Cortex of kidney (tissue), 1 donor: ENCODE data around the gene EEFSEC.

Experiments
- DNase-seq: peaks from one replicate; lab custom pipeline; 2025; lab: John Stamatoyannopoulos, UW

Gene EEFSEC

DNA sequence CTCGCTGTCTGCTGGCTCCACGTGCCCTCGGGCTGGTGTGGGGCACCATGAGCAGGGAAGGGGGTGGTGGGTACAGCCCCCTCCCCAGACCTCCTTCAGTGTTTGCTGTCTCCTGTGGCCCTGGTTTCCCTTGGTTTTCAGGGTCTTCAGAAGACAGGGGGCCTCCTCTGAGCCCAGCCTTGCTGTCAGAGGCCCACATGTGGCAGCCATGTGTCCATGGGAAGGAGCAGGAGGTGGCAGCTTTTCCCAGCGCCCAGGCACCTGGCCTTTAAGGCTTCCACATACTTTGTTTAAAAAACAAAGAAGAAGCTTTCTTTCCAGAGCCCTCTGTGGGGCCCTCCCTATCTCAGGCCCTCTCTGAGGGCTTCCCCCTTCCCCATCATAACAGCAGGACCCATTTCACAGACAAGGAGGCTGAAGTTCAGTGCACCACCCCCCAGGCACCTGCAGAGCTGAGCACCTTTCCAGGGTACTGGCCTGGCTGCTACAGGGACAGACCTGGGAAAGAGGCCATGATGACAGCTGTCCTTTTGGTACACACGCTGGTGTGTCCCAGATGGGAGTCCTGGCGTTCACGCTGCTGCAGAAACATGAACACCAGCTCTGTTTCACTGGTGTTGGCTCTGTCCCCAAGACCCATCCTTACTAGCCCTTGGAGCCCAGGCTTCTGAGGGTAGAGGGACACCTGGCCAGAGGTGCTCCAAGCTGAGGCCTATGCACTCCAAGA lies 239.7 kb downstream of the EEFSEC start:
- DNase-seq, result no peak

DNA sequence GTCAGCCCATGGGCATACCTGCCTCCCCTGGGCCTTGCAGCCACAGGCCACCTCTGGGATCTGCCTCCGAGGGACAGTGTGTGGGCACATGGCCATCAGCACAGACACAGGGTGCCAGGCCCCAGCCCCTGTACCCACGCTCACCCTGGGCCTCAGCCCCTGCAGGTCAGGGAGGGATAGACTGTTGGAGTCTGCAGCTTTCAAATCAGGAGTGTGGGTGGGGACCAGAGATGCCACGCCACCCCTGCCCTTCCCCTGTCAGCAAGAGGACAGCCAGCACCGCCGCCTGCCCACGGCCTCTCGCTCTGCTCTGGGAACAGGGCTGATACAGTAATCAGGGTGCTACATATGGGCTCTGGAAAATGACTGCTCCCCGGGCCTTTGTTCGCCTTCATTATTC lies 240.8 kb downstream of the EEFSEC start:
- no peak for DNase-seq

DNA sequence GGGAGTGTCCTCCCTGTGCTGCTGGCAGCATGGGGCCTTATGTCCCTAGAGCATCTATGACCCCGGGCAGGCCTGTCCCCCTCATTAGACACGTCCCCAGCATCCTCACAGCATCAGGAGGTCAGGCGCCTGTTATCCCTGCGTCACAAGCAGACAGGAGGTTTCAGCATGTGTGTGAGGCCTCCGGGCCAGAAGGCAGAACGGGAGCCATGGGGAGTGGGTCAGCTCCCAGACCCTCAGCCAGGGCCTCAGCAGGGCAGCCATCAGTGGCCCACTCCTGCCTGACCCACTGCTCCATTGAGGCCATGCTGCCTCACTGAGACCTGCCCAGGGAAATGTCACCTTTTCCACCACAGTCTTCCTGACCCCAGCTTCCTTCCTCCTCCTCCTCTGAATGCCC lies 241.8 kb downstream of the EEFSEC start:
- no peak for DNase-seq

DNA sequence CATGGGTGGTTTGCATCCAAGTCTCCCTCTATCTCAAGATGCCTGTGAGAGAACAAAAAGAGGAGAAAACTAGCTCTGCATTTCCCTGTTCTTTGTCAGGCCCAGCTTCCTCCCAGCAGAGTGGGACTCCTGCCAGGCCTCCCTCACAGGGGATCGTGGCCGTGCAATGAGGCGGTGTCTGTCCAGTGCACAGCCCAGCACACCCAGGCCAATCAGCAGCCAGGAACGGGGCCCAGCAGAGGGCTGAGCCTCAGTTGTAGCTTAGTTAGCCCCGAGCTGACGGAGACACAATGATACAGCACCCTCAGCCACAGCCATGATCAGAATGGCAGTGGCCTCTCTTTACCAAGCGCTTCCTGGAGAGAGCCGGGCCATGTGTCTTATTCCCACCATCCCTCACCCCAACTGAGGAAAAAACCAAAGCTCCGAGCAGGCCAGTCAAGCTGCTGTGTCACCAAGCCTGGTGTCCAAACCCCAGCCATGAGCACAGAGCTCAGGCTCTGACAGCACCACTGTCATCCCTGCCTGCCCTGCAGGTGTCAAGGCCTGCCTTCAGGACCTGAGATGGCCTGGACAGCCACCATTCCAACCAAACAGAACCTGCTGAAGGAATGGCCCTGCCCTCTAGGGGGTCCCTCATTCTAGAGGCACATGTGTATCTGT lies 242.3 kb downstream of the EEFSEC start:
- DNase-seq, result no peak

DNA sequence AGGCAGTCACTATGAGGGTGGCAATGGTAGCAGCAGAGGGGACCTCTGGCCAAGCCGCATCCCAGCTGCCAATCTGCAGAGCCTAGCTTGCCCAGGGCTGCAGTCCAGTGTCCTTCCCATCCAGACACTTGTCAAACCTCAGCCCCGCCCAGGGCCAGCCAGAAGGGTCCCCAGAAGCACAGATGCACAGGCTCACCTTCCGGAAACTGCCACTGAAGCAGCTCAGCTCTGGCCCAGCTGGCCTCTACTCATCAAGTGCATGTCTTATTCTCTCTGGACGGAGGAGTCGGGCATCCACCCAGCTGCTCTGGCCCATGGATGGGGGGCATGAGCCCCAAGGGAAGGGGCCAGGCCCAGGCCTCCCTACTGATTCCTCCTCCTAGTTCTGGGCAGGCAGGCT lies 244.2 kb downstream of the EEFSEC start:
- no peak for DNase-seq

DNA sequence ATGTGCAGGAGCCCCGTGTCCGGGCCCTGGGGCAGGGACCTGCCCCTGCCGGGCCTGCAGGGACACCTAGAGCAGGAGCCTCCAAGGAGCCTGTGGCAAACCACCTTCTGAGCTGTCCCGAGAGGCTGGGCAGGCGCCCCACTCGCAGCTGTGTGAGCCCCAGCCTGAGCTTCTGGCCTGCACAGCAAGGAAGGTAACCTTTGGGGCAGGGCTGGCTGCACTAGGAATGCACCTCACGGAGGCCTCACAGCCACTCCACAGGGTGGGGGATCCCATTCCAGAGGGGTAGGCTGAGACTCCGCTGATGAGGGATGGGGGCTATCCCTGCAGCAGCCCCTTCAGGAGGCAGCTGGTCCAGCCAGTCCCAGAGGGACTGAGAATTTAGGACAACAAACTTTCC lies 245.3 kb downstream of the EEFSEC start:
- no peak for DNase-seq

DNA sequence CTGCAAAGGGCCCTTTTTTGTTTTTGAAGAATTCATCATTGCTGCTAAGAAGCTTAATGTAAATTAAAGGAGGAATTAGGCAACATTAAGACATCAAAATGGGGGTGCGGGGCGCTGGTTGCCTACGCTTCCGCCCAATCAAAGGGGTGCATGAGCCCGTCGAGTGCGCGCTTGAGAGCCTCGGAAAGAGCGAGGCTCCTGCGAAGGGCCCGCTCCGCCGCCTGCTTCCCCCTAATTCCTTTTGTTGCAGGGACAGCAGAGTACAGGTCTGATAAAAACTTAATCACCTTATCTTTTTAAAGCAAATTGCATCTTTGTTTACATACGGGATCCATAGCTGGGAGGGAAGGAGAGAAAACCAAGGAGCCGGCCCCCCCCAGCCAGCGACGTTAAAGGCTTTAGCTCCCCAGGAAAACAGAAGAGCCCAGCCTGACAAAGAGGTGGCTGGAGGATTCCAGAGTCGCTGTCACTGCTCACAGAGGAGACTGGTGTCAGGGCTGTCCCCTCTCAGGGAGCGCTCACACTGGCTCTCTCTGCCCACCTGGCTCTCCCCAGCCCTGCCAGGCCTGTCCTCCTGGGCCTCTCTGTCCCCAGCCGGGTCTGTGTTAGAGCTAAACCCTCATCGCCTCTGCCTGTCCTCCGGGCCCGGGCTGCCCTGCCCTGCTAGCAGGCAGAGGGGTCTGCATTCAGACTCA lies 246.1 kb downstream of the EEFSEC start:
- no peak for DNase-seq

DNA sequence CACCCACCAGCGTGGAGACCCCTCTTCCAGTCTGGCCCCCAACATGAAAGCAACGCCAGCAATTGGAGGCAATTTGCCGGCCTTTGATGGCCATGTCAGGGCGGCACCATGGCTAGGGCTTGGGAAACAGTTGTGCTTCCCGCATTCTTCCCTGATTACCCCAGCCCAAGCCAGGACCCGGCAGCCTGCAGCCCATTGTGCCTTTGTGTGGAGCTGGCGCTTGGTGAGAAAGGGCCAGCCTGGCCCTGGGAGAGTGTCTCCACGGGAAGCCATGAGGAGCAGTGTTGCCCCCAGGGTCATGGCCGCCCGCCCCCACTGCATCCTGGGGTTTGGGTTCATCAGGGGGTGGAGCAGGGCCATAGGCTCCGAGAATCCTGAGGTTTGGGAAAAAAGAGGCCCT lies 247.4 kb downstream of the EEFSEC start:
- no peak for DNase-seq

DNA sequence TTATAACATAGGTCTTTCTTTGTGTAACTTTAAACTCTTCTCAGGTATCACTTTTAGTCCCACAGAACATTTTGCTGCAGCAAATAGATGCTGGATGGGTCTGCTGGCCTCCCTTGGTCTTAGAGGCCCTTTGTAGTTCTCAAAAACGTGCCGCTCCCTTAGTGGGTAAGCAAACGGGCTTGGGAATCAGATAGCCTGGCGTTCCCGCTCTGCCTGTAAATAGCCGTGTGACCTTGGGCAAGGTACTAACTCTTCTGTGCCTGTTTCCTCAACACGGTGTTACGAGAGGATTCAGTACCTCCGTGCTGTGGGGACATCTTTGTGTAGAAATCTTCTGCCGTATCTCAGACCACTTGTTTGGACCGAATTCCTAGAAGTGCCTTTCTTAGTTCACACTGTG lies 249.0 kb downstream of the EEFSEC start:
- DNase-seq, result no peak

DNA sequence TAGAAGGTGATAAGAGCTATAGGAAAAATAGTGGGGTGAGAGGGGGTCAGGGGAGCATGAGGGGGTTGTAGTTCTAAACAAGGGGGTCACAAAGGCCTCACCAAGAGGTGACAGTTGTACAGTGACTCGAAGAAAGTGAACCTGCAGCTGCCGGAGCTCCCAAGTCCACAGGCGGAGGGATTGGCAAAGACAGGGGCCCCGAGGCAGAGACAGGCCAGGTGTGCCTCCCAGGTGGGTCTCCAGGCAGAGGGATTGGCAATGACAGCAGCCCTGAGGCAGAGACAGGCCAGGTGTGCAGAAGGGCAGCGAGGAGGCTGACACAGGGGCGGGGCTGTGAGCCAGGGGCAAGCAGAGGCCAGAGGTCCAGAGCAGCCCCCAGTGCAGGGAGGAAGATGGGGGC lies 249.7 kb downstream of the EEFSEC start:
- DNase-seq, result no peak

DNA sequence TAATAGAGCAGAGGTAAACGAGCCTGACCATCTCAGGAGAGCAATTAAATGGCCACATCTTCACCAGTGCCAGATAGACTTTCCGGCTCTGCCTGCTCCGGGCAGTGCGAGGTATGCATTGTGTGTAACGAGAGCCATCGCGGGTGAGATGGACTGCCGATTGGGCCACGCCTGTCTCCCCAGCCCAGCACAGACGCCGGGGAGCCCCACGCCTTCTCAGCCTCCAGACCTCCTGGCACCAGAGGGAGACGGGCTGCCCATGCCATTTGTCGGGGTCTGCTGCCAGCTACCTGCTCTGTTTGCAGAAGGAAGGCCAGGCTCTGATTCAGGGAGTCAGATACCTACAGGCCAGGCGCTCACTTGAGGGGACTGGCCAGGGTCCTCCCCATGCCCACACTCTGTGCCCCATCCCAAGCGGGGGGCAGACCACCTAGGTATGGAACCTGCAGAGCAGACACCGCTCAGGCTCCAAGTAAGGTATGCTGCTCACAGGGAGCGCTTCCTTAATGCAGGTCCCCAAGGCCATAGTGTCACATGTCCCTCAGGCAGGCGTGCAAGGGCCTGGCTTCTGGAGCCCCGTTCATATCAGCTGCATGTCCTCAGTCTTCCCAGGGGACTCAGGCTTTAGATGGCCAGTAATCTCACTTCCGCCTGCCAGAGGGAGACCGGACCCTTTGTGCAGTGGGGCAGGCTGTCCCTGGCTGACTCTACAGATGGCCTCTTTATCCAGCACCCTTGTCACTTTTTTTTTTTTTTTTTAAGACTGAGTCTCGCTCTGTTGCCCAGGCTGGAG lies 251.2 kb downstream of the EEFSEC start:
- no peak for DNase-seq

DNA sequence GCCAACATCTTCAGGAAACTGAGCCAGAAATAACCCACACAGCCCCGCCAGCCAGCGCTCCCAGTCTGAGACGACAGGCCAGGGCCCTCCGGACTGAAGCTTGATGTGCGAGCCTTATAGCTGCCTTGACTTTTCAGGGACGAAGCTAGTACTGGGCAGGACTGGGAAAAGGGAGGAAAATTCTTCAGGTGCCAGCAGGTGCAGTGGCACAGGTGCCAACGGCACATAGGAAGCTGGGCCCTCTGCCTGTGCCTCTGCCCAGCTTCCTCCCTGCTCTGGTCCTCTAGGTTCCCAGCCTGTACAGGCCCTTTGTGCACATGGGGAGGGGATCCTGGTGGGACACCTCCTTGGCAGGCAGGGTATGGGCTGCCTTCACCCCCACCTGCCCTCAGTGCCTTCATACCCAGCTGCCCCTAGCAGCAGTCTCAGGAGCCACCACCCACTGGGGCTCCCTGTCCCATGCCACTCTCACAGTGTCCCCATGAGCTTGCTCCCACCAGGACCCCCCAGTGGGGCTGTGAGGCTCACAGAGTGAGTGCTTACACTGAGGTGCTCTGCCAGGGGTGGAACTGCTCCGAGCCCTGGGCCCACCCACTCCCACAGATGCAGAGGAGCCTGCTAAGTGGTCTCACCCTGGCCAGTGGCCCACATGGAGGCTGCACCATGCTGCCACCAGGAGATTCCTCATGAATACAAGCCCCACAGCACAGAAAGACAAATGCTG lies 252.4 kb downstream of the EEFSEC start:
- DNase-seq, result no peak

DNA sequence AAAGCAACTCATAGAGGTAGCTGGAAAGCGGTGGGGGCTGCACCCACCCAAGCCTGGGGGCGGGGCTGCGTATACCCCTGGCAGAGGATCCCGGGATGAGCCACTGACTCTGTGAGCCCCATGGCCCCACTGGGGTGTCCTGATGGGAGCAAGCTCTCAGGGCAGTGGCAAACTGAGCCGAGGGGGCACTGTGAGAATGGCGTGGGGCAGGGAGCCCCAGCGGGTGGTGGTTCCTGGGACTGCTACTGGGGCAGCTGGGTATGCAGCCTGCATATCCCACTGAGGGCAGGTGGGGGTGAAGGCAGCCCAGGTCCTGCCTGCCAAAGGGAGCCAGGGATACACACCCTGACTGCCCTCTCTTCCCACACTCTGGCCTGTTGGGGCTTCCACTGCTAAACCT lies 254.0 kb downstream of the EEFSEC start:
- DNase-seq, result no peak

DNA sequence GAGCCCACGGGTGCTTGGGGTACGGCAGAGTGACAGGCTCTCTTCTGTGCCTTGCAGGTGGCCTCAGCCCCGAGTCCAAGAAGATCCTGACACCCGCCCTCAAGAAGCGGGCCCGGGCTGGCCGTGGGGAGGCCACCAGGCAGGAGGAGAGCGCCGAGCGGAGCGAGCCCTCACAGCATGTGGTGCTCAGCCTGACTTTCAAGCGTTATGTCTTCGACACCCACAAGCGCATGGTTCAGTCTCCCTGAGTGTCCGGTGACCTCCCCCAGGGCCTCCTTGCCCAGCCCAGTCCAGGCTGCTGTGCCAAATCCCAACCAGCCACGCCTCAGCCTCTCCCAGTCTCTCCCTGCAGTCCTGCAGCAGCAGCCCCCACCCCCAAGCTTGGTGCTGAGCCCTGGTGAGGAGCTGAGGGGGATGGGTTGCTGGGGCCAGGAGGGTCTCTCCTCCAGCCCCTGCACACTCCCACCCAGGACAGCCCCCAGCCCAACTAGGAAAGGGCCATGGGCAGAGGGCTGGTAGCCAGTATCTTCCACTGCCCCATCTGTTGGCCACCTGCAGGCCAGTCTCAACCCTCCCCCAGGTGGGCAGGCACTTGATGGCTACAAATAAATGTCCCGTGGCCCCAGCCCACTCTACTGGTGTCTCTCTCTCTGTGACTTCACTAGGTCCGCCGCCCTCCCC lies 254.9 kb downstream of the EEFSEC start:
- DNase-seq, result no peak

DNA sequence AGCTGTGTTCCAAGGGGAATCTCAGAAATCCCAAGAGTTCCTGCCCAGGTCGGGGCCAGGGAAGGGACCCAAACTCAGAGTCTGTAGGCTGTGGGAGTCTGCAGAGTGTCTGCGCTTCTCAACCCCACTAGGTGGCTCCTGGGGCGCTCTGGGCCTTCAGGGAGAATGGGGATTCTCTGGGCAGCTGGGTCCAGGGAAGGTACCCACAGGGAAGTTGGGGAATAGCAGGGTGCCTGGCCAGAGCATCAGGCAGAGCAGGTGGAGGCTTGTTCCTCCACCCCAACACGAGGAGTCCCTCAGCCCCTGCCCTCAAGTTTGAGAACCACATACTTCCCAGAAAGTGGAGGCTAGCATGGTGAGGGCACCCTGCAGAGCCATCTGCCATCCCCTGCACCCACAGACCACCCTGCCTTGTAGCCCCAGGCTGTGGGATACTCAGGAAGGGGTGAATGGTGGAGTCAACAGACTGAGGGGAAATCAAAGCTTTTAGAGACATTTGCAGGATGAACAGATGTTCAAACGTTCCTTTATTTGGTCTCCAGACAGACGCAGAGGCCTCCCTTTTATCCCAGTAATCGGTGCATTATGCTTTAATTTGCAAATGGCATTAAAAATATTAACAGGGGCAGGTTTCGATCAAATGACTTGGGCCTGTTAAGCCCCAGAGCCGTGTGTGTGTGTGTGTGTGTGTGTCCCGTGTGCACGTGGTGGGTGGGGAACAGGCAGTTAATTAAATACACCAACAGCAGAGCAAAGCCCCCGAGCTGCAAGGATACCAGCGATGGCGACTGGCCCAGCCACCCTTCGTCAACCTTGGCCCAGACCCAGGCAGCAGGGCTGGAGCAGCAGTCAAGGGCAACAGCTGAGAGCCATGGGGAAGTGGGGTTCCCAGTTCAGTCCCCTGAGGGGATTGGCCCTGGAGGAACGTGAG lies 255.7 kb downstream of the EEFSEC start:
- no peak for DNase-seq

DNA sequence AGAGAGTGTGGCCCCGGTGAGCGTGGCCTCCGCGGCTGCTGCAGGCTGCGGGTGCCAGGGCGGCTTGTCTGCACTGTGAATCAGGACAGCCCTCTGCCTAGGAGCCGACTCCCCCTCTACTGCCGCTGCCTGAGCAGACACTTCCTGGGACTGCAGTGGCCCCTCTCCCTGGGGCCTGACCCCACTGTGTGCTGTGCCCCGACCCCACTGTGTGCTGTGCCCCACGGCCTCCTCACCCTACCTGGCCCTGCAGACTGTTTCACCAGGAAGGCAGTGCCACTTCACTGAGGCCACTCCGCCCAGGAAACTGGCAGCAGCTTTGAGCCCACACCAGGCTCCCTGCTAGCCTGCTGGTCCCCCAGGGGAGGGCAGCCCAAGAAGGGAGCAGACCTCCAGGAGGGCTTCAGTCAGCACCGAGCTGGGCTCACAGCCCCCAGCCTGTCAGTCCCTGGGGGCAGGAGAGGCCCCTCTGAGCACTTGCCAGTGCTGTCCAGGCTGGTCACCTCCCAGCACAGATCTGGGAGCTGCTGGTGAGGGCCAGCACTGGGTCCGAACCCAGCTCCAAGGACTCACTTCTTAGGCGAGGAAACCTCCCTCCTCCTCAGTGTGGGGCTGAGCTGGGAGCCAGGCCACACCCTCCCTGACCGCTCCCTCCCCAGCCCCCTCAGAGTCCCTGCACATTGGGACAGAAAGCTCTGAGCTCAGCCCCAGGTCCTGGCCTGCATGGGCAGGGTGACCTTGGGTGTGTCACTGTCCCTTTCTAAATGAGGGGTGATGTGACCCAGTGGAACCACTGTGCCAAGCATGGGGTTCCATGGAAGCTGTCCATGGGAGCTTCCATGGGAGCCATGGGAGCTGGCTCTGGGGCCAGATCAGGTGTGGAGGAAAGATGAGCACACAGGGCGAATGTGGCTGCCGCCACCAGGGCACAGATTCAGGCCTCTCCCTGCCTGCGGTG lies 256.6 kb downstream of the EEFSEC start:
- no peak for DNase-seq

DNA sequence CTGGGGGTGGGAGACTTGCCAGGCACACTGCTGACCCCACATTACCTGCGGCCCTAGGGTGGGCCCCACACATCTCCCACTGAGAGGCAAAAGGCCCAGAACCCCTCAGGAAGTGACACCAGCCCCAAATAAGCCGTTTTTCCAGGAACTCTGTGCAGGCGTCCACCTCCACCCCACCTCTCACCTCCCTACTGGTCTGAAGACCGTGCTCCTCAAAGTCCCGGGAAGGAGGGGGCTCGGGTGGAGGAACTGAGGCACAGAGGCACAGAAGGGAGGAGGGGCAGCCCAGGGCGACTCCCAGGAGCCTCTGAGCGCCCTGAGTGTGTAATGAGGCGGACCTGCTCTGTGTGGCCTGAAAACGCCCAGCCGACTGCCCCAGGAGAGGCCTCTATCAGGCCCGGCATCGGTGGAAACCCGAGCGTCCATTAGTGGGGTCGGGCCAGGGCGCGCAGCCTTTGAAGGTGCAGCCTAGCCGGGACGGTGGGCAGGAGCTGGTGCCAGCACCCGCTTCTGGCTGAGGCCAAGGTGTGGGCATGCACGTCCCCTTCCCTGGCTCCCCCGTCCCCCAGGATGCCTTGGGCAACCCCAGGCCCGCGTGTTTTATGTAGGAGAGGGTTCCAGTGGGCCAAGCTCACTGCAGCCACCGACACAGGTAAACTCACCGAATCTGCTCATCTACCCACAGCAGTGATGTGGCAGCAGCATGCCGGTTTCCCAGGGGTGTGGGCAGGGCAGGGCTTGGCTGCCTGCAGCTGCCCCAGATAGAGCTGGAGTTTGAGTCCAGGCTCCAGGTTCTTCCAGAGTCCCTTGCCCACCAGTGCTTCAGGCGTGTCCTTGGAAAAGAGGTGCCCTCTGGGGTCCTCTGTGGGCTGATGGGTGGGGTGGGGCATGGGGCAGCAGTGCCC lies 257.6 kb downstream of the EEFSEC start:
- no peak for DNase-seq

DNA sequence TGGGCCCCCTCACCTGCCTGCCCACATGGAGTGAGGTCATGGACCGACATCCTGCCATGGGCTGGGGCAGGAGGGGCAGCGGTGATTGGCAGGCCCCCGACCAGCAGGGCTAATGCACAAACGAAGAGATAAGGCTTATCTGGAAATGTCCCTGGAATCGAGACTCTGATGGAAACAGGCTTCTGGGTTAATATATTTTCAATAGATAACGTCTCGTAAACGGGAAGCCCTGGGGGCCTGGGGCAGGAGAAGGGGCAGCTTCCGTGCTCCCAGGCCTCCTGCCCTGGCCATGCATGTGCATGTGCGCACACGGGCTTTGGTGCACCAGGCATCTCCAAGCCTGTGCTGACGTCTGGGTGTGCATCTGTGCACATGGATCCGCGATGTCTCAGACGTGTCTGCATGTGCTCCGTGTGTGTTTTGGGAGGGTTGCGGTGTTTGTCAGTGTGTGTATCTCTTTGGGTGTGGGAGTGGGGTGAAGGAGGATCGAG lies 258.3 kb downstream of the EEFSEC start:
- DNase-seq, result no peak
